Stimulated activated CD4-positive, alpha-beta T cell treated with anti-CD3 and anti-CD28 coated beads, Interleukin-1b, Interleukin-23, amount 100 ng/mL, for 48 hours (primary cell): ENCODE results near the gene SUGCT.

Source experiments
- DNase-seq: peaks from one replicate; pipeline ENCODE4 v3.0.0-alpha.2; 2020

The SUGCT gene

GRCh38 chr7:40542982-40543741 lies 408.4 kb downstream of the SUGCT start:
- DNase-seq: no peak

GRCh38 chr7:40544221-40544723 lies 409.5 kb downstream of the SUGCT start:
- no peak for DNase-seq

- DNase-seq: no peak
Measured at GRCh38 chr7:40544871-40545303, 410.1 kb downstream of the SUGCT start.

GRCh38 chr7:40545739-40546138 lies 410.9 kb downstream of the SUGCT start:
- no peak for DNase-seq

- no peak for DNase-seq
Measured at GRCh38 chr7:40546616-40547501, 412.1 kb downstream of the SUGCT start.

GRCh38 chr7:40549372-40550039 lies 414.7 kb downstream of the SUGCT start:
- no peak for DNase-seq

- DNase-seq: no peak
Measured at GRCh38 chr7:40551685-40552576, 417.1 kb downstream of the SUGCT start.

GRCh38 chr7:40560672-40561071 lies 425.9 kb downstream of the SUGCT start:
- no peak for DNase-seq

GRCh38 chr7:40566879-40567278 lies 432.1 kb downstream of the SUGCT start:
- no peak for DNase-seq

GRCh38 chr7:40569326-40569725 lies 434.5 kb downstream of the SUGCT start:
- DNase-seq: no peak

GRCh38 chr7:40570223-40570622 lies 435.4 kb downstream of the SUGCT start:
- no peak for DNase-seq

GRCh38 chr7:40571796-40572195 lies 437.0 kb downstream of the SUGCT start:
- DNase-seq: no peak

- no peak for DNase-seq
Measured at GRCh38 chr7:40572810-40573465, 438.1 kb downstream of the SUGCT start.

- no peak for DNase-seq
Measured at GRCh38 chr7:40579401-40579800, 444.6 kb downstream of the SUGCT start.

GRCh38 chr7:40580776-40581175 lies 446.0 kb downstream of the SUGCT start:
- DNase-seq: no peak

GRCh38 chr7:40582539-40582938 lies 447.7 kb downstream of the SUGCT start:
- DNase-seq: no peak

GRCh38 chr7:40583667-40584444 lies 449.1 kb downstream of the SUGCT start:
- no peak for DNase-seq

GRCh38 chr7:40584667-40585433 lies 450.0 kb downstream of the SUGCT start:
- no peak for DNase-seq

GRCh38 chr7:40586197-40586596 lies 451.4 kb downstream of the SUGCT start:
- DNase-seq: no peak

- no peak for DNase-seq
Measured at GRCh38 chr7:40587419-40587818, 452.6 kb downstream of the SUGCT start.
